ENCODE results near the gene PPP1R27. TPM values are rescaled to one million over a fixed set of nuclear protein-coding genes. Genes with fewer than 3 reads are reported as not detected.
A peak's percentile ranks its signal among the peaks of the same experiment; 100 is the strongest.

PPP1R27 gene
- total and polyA plus RNA-seq, 4 donors = 0.31 to 0.35 TPM; not detected in 2

DNA sequence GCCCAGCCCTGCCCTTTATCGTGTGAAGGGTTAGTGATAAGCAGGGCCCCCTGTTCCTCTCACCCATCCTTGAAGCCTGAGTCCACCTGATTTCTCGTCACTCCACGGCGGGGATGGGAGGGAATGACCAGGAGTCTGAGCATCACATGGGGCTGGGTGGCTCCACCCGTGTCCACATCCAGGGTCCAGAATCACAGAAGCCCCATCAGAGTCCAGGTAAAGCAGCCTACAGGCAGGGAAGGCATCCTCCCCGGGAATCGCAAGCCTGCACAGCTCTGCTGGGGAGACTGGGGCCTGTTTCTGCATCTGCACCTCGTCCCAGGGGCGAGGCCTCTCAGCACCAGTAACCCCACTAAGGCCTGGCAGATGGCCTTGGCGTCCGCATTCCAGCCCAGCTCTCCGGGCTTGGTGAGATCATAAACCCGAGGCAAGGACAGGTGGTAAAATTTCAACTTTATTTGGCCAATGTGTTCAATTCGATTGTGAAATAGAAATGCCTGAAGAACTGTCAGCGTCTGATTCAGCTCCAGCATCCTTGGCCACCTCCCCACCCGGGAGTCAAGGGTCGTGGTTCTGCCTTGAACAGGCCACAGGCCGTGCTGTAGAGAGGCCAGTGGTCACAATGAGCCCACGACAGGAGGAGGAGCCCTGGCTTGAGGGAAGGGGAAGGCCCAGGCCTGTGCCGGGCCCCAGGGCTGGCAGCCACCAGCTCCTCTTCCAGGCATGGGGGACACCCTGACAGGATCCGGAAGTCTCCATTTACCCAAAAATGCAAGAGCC lies 8.1 kb upstream of the PPP1R27 start:
- DNase-seq (ENCODE audit: low spot score) = no peak
- TF ChIP-seq NR2F2 (IDR thresholded peaks at IDR 0.05) (no peak), FOXA2 (IDR thresholded peaks at IDR 0.05) (no peak), JUND (IDR thresholded peaks at IDR 0.05) (peak in 1 of 2 donors; percentile 43), GABPA (IDR thresholded peaks at IDR 0.05 in 1 of 2, conservative IDR thresholded peaks at IDR 0.05 in 1 of 2) (peak in 1 of 2 donors; percentile 48), RAD21 (IDR thresholded peaks at IDR 0.05) (peak in 1 of 2 donors; percentile 21), TAF1 (conservative IDR thresholded peaks at IDR 0.05) (no peak), RXRA (IDR thresholded peaks at IDR 0.05) (peak; percentile 37 to 64), SP1 (IDR thresholded peaks at IDR 0.05) (peak; percentile 15), HNF4G (IDR thresholded peaks at IDR 0.05) (no peak), HNF4A (conservative IDR thresholded peaks at IDR 0.05) (peak; percentile 24 to 62)
- TF ChIP-seq, protein P1, sequence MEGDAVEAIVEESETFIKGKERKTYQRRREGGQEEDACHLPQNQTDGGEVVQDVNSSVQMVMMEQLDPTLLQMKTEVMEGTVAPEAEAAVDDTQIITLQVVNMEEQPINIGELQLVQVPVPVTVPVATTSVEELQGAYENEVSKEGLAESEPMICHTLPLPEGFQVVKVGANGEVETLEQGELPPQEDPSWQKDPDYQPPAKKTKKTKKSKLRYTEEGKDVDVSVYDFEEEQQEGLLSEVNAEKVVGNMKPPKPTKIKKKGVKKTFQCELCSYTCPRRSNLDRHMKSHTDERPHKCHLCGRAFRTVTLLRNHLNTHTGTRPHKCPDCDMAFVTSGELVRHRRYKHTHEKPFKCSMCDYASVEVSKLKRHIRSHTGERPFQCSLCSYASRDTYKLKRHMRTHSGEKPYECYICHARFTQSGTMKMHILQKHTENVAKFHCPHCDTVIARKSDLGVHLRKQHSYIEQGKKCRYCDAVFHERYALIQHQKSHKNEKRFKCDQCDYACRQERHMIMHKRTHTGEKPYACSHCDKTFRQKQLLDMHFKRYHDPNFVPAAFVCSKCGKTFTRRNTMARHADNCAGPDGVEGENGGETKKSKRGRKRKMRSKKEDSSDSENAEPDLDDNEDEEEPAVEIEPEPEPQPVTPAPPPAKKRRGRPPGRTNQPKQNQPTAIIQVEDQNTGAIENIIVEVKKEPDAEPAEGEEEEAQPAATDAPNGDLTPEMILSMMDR (IDR thresholded peaks at IDR 0.05; ENCODE audit: low read depth, low read length, missing input control) = no peak
- TF ChIP-seq, protein P2, sequence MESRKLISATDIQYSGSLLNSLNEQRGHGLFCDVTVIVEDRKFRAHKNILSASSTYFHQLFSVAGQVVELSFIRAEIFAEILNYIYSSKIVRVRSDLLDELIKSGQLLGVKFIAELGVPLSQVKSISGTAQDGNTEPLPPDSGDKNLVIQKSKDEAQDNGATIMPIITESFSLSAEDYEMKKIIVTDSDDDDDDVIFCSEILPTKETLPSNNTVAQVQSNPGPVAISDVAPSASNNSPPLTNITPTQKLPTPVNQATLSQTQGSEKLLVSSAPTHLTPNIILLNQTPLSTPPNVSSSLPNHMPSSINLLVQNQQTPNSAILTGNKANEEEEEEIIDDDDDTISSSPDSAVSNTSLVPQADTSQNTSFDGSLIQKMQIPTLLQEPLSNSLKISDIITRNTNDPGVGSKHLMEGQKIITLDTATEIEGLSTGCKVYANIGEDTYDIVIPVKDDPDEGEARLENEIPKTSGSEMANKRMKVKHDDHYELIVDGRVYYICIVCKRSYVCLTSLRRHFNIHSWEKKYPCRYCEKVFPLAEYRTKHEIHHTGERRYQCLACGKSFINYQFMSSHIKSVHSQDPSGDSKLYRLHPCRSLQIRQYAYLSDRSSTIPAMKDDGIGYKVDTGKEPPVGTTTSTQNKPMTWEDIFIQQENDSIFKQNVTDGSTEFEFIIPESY (IDR thresholded peaks at IDR 0.05) = no peak
- TF ChIP-seq, protein P3, sequence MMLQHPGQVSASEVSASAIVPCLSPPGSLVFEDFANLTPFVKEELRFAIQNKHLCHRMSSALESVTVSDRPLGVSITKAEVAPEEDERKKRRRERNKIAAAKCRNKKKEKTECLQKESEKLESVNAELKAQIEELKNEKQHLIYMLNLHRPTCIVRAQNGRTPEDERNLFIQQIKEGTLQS (IDR thresholded peaks at IDR 0.05) = no peak
- TF ChIP-seq, protein P4, sequence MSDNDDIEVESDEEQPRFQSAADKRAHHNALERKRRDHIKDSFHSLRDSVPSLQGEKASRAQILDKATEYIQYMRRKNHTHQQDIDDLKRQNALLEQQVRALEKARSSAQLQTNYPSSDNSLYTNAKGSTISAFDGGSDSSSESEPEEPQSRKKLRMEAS (IDR thresholded peaks at IDR 0.05) = no peak
- H3K4me1 ChIP-seq (ENCODE audit: control insufficient read depth in 4 of 4, insufficient read depth in 4 of 4, low read length in 3 of 4) = peaks cover 0 to 29% (median 19%) of the 10 kb centered on the region in 4 donors
- H3K27me3 ChIP-seq (ENCODE audit: control insufficient read depth in 4 of 4, insufficient read depth in 4 of 4, low read length in 3 of 4) = no peaks in the 10 kb centered on the region
- H3K27ac ChIP-seq (ENCODE audit: low read depth in 1 of 2, low read length in 2 of 2) = peak overlapping the region; percentile 48 to 56
- H3K36me3 ChIP-seq (ENCODE audit: control insufficient read depth in 4 of 4, insufficient read depth in 3 of 4, low read depth in 1 of 4, low read length in 3 of 4) = peaks cover 30 to 47% (median 35%) of the 10 kb centered on the region in 4 donors
- 44% methylated on average over 21 of the region's 21 CpGs for WGBS
- H3K4me3 ChIP-seq (ENCODE audit: low read depth in 1 of 3, low read length in 3 of 3) = no peak overlapping the region
- H3K9me3 ChIP-seq (ENCODE audit: control insufficient read depth in 4 of 4, low read length in 3 of 4) = no peaks in the 10 kb centered on the region
- no peak overlapping the region for H3K9ac ChIP-seq (ENCODE audit: low read depth in 1 of 2, low read length in 2 of 2)

DNA sequence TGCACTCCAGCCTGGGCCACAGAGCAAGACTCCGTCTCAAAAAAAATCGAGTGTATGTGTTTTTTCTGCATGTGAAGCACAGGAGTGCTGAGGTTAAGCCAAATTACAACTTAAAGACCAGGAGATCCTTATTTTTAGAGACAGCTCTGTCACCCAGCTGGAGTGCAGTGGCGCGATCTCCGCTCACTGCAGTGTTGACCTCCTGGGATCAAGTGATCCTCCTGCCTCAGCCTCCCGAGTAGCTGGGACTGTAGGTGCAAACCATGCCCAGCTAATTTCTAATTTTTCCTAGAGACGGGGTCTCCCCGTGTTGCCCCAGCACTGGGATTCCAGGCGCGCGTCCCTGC lies 7.5 kb upstream of the PPP1R27 start:
- Histone ChIP-seq H3K9me3 (ENCODE audit: control insufficient read depth in 4 of 4, low read length in 3 of 4) (no peaks in the 10 kb centered on the region), H3K27me3 (ENCODE audit: control insufficient read depth in 4 of 4, insufficient read depth in 4 of 4, low read length in 3 of 4) (no peaks in the 10 kb centered on the region), H3K36me3 (ENCODE audit: control insufficient read depth in 4 of 4, insufficient read depth in 3 of 4, low read depth in 1 of 4, low read length in 3 of 4) (peaks cover 29 to 46% (median 34%) of the 10 kb centered on the region in 4 donors), H3K4me3 (ENCODE audit: low read depth in 1 of 3, low read length in 3 of 3) (no peak overlapping the region), H3K27ac (ENCODE audit: low read depth in 1 of 2, low read length in 2 of 2) (peak overlapping the region; percentile 15 to 56), H3K4me1 (ENCODE audit: control insufficient read depth in 4 of 4, insufficient read depth in 4 of 4, low read length in 3 of 4) (peaks cover 0 to 29% (median 19%) of the 10 kb centered on the region in 4 donors), H3K9ac (ENCODE audit: low read depth in 1 of 2, low read length in 2 of 2) (no peak overlapping the region)
- DNase-seq (ENCODE audit: low spot score) = no peak
- TF ChIP-seq, protein P1 (IDR thresholded peaks at IDR 0.05; ENCODE audit: low read depth, low read length, missing input control) = no peak
- TF ChIP-seq YY1 (IDR thresholded peaks at IDR 0.05) (no peak), GABPA (IDR thresholded peaks at IDR 0.05 in 1 of 2, conservative IDR thresholded peaks at IDR 0.05 in 1 of 2) (no peak), RAD21 (IDR thresholded peaks at IDR 0.05) (no peak), RXRA (IDR thresholded peaks at IDR 0.05) (no peak), HNF4G (IDR thresholded peaks at IDR 0.05) (no peak), JUND (IDR thresholded peaks at IDR 0.05) (no peak), NR2F2 (IDR thresholded peaks at IDR 0.05) (no peak), TAF1 (conservative IDR thresholded peaks at IDR 0.05) (no peak)
- TF ChIP-seq, protein P2 (IDR thresholded peaks at IDR 0.05) = no peak
- TF ChIP-seq, protein P5, sequence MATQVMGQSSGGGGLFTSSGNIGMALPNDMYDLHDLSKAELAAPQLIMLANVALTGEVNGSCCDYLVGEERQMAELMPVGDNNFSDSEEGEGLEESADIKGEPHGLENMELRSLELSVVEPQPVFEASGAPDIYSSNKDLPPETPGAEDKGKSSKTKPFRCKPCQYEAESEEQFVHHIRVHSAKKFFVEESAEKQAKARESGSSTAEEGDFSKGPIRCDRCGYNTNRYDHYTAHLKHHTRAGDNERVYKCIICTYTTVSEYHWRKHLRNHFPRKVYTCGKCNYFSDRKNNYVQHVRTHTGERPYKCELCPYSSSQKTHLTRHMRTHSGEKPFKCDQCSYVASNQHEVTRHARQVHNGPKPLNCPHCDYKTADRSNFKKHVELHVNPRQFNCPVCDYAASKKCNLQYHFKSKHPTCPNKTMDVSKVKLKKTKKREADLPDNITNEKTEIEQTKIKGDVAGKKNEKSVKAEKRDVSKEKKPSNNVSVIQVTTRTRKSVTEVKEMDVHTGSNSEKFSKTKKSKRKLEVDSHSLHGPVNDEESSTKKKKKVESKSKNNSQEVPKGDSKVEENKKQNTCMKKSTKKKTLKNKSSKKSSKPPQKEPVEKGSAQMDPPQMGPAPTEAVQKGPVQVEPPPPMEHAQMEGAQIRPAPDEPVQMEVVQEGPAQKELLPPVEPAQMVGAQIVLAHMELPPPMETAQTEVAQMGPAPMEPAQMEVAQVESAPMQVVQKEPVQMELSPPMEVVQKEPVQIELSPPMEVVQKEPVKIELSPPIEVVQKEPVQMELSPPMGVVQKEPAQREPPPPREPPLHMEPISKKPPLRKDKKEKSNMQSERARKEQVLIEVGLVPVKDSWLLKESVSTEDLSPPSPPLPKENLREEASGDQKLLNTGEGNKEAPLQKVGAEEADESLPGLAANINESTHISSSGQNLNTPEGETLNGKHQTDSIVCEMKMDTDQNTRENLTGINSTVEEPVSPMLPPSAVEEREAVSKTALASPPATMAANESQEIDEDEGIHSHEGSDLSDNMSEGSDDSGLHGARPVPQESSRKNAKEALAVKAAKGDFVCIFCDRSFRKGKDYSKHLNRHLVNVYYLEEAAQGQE (IDR thresholded peaks at IDR 0.05) = no peak
- 94% methylated on average over 11 of the region's 11 CpGs for WGBS

Data from liver (tissue), 9 donors.